GM18868 (cell line): ENCODE measurements around the gene DSCAML1.

Experiments
- ATAC-seq: cut with Tn5 transposase; IDR thresholded peaks from one replicate; pipeline ENCODE4 v1.9.1; 2021; ENCODE audit warnings: mild to moderate bottlenecking, moderate library complexity; ENCODE audit not compliant: unreplicated experiment

The DSCAML1 gene

DNA sequence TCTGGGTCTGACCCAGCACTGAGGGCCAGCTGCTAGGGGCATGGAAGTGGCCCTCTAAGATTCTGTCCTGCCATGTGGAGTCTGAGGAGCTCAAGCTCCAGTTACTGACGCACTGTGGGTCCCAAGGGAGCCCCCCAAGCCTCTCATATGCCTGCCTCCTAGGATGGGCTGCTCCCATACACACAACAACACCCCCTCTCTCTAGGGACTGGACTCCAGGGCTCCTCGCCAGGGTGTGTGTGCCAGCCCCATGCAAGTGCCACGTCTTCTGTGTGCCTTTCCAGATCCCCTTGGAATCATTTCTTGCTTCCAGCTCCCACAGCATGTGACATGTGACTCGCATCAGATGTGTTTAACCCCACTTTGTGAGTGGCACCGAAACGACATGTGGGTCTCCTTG is 234.9 kb downstream of the DSCAML1 start:
- no peak for ATAC-seq

DNA sequence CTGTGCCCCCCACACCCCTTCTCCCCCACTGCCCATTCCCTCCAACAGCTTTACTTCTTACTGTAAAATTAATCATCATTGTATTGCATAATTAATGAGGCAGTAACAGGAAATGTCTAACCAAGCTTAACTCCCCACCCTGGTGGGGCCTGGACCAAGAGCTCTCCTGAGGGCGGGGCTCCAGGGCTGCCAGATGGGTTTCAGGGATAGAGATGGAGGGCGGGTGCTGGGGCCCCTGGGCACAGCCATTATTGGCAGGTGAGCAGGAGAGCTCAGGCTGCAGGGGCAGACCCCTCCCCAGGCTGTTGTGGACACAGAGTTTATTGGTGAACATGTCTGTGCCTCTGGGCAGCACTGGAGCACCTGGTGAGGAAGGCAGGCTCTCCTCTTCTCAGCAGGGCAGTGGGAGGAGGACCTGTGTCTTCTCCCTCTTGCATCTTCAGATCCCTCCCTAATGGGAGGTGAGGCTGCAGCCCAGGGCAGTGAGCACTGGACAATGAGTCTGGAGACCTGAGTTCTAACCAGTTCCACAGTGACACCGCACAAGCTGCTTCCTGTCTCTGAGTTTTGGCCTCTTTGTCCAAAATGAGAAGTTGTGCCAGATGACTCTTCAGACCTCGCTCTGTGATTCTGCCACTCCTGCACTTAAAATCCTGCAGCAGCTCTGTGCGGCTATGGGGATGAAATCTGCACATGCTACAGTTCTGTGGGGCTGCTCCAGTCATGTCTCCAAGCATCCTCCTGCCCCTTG is 236.1 kb downstream of the DSCAML1 start:
- ATAC-seq, result no peak

DNA sequence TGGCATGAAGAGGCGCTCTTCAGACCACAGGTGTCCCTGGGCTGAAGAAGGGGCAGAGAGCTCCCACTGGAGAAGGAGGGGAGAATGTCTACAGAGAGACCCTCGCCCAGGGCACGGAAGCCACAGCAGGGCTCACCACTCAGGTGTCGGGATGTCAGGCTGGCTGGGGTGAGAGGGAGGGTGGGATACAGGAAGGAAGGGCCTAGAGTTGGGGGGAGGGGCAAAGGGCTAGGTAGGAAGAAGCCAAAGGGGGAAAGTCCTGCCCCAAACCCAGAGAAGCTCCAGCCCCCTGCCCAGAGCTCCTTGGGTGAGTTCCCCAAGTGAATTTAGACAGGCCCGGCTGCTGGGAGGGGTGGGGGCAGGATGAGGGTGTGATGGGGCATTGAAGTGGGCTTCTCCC is 237.3 kb downstream of the DSCAML1 start:
- no peak for ATAC-seq

DNA sequence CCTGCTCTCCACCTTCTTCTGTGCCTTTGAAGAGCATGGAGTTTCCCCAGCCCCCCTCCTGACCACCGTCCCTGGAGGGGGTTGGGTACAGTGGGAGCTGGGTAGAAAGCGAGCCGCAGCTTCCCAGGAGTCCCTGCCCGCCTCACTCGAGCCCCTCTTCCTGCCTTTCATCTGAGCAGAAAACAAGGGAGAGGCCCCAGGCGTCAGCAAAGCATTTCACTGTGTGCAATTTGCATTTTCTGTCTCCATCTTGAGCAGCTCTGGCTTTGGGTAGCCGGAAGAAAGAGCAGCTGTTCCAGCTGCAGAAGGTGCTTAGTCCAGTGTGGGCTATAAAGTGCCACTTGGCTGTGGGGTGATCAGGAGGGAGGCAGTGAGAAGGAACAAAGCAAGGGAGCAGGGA is 239.7 kb downstream of the DSCAML1 start:
- ATAC-seq, result no peak

DNA sequence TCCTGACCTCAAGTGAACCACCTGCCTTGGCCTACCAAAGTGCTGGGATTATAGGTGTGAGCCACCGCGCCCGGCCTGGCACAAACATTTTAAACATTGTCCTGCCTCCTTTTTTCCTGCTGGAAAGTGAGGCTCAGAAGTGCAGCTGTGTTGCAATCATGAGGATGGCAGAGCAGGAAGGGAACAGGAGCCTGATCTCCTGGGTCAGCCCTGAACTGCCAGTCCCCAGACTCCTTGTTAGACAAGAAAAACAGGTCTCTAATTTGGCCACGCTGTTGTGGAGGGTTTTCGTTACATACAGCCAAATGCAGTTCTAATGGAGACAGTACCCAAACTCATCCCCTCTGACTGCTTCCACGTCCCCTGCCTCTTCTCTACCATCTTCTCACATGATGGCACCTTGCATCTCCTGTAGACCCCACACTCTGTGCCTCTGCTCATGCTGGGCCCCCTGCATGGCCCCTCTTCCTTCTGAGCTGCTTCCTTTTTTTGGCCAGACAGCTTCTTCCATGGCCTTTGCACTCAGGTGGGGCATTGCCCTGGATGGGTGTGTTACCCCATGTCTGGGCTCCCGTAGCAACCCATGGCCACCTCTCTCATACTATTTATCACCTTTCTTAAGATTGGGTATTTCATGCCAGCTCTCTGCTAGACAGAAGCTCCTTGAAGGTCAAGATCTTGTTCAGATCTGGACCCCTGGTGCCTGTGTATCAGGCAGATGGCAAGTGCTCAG is 242.2 kb downstream of the DSCAML1 start:
- no peak for ATAC-seq

DNA sequence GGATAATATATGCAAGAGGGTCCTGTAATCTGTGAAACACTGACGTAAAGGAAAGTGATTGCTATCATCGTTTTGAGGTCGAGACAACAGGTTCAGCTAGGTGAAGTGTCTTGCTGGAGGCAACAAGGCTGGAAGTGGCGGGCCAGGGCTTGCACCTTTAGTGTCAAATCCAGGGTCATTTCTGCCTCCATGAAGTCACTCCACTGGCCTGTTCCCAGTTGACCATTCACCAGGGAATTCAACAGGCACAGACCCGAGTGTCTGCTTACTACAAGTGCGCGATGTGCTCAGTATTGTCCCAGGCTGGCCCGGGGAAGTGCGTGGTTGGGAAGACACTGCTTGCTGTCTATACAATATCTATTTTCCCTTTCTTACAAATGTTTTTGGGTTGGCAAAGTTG is 244.4 kb downstream of the DSCAML1 start:
- ATAC-seq, result no peak

DNA sequence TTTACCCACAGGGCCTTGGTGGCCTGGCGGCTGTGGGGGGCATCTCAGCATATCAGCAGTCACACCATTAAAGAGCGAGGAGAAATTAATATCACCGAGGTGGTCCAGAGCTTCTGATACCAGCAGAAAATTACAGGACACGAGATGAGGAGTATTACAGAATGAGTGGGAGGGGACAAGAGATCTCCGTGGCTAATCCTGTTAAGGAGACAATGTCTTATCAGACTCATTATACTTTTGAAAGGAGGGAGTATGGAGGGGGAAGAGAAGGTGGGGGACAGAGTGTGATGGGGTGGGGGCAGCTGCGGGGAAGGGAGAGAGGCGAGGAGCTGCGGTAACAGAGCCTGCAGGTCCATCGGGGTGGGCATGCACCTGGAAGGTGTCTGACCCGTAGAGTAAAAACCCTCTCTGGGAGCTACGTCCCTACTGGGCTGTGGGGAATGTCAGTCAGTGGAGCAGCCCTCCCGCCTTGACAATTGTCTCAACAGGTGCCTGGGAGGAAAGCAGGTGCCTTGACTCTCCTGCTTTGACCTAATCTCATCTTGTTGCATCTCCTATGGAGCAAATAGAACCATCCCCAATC is 245.2 kb downstream of the DSCAML1 start:
- ATAC-seq, result no peak

DNA sequence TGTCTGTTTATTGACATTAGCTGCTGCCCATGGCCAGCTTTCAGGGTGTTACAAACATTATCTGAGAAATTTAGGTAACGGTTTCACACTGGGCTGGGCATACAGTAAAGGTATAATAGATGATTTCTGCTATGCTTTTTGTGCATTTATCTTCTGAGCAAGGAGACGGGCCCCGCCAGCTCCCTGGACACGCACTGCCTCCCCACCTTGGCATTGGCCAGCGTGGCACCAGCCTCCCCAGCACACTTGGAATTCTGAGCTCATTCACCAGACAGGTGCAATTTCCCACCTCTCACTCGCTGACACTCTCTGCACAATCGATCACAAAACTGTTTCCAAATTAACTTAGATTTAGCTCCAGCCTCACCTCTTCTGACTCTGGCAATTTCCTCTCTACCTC is 246.6 kb downstream of the DSCAML1 start:
- ATAC-seq, result no peak

DNA sequence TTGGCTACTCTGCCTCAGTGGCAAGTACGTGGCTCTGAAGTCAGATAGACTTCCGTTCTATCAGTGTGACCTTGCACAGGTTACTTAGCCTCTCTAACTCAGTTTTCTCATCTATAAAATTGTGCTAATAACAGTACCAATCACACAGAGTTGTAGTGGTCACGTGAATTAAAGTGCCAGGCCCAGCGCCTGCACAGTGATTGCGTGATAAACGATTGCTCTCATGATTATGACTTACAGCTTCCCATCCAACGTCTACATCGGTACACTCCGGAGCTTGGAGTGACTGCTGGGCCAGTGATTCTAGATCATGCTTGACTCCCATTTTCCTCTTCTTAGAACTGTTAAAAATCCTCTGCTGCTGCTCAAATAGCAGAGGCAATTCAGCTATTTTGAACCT is 247.6 kb downstream of the DSCAML1 start:
- ATAC-seq, result no peak

DNA sequence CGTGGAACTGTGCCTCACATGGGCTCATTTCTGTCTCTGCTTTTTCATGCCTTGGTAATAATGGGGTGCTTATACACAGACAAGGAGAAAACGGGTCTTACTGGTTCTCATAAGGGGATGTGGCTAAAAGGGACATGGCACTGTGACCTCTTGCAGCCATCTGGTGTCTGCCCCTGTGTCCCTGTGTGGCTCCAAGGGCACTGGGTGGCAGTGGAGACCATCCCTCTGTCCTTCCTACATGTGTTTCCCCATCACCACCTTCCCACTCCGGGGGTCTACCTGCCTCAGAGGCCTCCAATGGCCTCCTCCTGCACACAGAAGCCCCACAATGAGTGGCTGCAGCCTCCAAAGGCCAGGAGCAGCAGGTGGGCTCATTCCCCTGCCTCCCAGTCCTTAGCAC is 248.1 kb downstream of the DSCAML1 start:
- no peak for ATAC-seq

DNA sequence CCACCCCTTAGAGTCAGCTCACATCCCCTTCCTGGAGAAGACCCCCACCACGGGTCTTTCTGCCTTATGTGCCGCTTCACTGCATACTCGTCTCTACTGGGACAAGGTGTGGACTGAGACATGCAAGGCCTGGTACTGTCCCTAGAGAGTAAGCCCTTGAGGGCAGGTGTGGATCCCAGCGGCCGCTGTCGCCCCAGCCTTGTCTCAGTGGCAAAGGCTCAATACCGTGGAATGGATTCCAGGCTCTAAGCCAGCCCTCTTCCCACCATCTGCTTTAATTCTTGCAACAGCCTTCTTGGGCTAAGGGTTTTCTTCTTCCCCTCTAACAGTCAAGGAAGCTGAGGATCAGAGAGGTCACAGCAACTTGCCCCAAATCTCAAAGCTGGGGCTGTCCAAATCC is 249.1 kb downstream of the DSCAML1 start:
- no peak for ATAC-seq

DNA sequence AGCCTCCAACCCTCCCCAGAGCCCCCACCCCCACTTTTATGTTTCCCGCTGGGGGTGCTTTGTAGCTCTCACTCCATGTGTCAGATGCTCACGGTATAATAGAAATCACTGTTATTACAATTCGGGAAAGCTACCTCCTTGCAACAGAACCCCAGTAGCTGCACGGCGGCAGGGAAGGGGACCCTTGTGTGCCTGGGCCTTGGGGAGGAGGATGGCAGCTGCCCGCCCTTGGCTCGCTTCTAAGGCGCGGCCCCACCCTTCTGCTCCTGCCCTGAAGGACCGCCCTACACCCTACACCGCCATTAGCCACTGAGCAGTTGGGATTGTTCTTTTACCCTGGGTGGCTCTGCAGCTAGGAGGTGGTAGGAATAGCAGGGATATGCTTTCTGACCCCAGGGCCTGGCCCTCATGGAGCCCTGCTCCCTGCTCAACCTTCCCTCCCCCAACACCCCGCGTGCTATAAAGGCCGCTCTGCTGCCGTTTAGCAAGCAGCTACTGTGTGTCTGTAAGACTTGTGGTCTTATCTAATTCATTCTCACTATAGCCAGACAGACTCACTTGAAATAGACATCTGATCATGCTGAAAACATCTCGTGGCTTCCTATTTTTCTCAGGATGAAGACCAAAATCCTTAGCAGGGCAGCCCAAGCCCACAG is 249.7 kb downstream of the DSCAML1 start:
- ATAC-seq, result no peak

DNA sequence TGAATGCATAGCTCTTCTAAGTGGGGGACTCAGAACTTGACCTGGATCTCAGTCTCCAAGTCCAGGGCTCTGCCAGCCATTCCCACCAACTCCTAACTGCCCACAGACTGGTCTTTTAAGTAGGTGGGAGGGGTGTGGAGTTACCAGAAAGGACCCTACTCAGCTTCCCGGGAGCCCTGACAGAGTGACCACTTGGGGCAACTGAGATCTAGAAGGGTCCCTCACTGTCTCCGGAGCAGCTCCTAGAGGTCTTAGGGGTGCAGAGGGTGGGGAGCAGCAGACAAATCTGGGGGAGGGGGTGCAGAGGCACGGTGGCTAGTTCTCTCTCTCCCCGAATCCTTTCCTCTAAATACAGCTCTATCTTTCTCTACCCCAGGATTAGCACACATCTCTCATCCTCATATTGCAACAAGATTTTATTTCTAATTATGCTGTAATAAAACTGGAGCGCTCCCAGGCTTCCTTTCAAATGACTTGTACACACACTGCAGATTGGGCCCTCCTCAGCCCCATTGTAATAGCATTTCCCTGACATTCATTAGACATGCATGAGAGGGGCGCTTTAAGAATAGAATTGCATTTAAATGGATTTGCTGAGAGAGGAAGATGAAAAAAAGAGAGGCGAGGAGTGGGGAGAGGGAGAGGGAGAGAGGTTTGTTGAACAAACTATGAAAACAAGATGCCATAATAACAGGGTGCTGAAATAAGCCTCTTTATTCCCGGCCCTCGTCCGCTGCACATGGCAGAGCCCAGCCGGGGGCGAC is 250.4 kb downstream of the DSCAML1 start:
- ATAC-seq, result no peak

DNA sequence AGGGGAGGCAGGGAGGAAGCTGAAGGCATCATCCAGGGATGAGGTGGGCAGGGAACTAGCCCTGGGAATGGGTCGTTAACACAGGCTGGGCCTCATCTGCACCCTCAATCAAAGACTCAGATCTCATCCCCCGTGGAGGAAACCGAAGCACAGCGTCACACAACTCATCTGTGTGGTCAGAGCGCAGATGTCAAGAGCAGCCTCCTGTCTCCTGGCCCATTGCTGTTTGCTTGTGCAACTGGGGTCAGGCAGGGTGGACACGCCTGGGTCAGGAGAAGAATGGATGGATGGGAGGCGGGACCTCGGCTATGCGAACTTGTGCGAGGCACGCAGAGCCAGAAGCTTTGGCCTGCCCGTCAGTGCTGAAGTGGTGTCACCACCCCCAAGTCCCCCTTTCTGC is 251.3 kb downstream of the DSCAML1 start:
- ATAC-seq, result no peak

DNA sequence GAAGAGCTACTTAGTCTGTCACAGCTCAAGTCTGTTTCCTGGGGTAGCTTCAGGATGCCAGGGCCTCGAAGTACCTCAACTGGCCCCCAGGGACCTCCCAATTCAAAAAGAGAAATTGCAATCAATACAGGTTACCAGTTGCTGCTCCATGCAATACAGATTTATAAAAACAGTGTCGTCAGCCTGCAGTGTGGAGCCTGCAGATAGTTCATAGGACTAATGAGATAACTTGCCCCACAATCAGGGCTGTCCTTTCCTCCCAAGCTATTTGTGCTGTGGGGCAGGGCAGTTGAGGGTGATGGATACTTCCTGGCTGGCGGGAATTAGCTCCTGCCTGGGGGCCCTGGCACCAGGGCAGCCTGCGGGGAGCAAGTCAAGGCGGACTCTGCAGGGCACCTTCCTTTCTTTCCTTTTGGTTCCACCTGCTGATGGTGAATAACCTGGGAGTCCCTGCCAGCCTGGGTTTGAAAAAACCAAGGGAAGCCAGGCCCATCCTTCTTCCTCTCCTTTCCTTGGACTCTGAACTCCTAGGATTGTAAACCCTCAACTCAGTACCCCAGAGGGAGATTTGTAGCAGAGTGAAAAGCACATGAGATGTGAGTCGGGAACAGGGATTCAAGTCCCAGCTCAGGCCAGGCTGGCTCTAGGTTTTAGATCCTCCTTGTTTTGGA is 252.8 kb downstream of the DSCAML1 start:
- no peak for ATAC-seq

DNA sequence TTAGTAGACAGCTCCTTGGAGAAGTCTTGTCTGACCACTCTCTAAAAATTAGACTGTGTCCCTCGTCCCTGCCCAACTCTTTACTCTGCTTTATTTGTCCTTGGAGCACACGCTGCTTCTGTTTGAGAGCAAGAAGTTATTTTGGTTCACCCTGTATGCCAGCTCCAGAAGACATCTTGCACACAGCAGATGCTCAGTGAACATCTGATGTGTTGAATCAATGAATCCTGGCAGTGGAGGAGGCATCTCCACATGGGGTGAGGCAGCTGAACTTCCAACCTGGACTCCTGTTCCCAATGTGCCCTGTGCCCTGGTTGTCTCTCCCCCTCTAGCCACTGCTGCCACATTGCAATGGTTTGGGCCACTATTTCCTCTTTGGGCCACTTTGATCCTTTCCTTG is 255.8 kb downstream of the DSCAML1 start:
- ATAC-seq, result no peak

DNA sequence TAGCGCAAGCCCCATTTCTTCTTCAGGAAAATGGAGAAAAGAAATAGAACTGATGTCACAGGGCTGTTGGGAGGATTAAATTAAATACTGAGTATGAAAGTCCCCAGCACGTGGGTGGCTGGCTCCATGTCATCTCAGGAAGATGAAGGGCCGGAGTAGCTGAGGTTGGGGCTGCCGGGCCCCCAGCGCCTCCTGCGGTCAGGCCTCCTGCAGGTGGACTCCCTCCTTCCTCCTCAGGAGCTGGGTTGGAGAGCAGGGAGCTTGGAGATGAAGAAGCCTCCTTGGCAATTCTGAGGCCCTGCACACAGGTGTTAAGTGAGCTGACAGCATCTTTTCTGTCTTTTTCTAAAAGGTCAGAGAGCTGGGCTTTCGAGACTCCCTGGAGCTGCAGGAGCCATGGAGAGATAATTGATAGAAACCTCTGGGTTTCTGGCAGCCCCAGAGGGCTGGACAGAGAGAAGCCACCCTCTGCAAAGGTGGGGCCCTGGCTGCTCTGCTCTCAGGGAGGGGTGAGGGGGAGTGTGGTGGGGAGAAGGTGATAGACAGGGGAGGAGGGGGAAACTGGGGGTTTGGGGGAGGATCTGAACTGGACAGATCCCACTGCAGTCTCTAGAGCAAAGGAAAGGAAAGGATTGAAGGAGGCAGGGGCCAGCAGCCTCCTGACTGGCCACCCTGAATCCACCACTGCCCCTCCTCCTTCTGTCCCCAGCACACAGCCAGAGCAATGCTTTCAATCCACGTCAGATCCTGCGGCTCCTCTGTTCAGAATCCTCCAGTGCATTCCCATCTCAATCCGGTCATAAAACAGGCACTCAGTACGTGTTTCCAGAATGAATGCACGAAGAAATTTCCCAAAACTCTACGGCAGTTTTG is 258.5 kb downstream of the DSCAML1 start:
- ATAC-seq, result no peak

DNA sequence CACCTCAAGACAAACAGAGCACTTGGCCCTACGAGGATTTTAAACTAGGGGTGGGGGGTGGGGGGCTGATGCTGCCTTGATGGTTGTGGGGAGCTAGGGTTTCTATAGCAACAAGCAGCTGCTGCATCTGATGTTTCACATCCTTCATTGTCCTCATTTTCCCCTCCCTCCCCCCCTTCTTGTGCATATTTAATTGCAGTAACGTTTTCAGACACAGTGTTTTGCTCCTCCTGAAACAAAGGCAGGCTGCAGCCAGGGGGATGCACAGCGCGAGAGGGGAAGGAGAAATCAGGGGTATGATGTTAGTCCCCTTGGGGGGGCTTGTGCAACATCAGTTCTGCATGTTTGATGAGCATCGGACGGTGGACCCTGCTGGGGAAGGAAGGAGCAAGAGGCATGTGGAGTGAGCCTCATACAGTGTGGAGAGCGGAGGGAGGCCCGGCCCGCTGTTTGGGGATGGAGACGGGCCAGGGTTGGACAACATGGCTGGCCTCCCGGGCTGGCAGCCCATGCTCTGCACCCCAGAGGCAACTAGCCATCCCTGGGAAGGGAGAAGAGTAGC is 261.1 kb downstream of the DSCAML1 start:
- no peak for ATAC-seq

DNA sequence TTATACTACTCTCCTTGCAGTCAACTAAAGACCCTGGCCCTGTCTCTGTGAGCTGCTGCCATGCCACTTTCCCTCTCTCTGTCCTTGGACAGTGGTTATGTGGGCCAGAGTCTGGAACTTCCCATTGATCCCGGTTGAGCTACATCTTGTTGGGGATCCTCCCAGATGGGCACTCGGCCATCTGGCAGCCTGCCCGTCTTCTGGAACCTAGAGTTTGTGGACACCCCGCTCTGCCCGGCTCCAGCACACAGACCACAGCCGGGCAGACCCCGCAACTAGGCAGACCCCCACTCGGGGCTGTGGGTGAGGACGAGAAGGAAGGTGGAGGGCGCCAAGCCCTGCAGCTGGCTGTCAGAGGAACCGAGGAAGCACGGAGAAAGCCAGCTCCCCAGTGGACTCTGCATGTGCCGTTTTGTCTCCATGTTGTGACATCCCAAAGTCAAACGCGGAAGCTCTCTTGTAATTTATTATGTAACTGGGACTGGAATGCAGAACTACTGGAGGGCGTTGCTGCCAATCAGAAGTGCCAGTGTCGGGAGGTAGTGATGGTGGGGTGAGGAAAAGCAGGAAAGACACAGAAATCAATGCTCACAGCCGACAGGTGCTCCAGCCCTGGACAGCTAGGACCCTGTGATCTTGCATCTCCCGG is 261.7 kb downstream of the DSCAML1 start:
- ATAC-seq, result no peak
